Measurements from ENCODE around the gene TACR1.
"Not testable (repeated sequence)": the region's sequence is repeated elsewhere in the genome, so short reads cannot be mapped to it uniquely, and the experiment has no call there.

Gene TACR1

DNA sequence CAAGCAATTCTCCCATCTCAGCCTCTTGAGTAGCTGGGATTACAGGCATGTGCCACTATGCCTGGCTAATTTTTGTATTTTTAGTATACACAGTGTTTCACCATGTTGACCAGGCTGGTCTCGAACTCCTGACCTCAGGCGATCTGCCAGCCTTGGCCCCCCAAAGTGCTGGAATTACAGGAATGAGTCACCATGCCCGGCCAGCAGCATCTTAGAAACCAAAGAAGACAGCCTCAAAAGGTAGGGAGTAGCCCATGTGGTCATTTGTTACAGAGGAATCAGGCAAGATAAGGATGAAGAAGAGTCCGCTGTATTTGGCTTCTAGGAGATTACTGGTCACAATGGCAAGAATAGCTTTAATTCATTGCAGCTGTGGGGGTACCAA lies 53.1 kb downstream of the TACR1 start:
- not testable (repeated sequence) for DNase-seq (ENCODE audit: low read depth in 2 of 2)

DNA sequence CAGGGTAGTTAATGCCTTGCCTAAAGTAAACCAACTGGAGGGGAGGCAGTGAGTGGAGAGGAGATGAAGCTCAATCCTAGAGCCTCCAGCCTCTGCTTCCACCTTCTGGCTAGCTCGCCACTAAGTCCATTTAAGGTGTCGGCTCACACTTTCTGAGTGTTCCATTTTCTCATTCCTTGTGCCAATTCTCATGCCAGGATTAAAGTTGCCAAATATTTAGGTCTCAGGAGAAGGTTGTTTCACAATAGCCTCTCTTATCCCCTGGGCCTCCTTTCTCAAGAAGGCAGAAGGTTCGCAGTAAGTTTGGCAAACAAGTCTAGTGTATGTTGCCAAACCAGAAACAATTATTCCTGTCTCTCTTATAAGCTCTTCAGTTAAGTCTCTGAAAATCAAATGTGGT lies 57.2 kb downstream of the TACR1 start:
- DNase-seq (ENCODE audit: low read depth in 2 of 2): peak in 1 of 2 experiments; percentile 18

DNA sequence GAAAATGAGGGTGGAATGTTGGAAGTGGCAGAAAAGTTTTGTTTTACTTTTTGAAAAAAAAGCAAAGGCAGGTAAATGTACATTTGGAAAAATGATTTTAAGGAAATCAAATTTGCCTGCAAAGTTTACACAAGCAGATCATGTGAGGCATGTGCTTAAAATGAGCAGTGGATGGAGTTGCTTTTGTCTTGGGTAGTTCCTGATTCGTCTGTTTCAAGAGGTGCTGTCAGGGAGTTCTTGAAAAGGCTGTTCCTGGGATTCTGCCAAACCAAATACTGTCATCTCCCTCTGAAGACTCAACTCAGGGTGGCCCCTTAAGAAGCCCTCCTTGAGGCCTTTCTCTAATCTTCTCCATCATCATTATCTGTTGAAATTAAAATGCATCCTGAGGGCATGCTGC lies 59.0 kb downstream of the TACR1 start:
- no peak for DNase-seq (ENCODE audit: low read depth in 2 of 2)

DNA sequence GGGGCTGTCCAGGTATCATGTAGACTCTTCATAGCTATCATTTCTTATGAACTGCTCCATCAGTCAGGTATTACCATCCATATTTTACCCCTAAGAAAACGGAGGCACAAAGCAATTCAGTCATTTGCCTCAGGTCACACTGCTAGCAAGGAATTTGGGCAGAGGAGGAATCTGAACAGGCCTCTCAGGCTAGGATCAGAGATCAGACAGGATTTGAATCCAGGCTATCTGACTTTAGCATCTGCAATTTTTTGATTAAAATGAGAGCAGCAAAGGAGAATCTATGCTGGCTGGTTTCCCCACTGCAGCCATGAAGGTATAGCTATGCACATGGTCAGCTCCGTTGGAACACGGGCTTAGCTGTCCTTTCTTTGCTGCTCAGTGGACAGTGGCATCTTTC lies 60.1 kb downstream of the TACR1 start:
- no peak for DNase-seq (ENCODE audit: low read depth in 2 of 2)

DNA sequence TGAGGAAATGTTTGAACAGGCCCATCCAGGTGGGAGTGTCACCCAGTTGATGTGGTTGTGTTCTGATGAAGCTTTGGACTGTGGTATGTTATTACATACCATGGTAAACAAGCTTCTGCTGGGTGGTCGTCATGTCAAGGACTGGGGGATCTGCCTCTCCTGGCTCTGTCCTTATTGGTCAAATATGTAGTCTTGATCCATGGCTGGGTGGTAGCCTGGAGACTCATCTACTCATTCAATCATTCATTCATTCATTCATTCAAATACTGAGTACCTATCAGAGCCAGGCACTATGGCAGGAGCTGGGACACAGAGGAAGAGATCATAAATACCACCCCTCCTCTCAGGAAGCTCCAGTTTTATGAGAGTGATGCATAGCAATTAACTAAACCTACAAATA lies 60.8 kb downstream of the TACR1 start:
- DNase-seq (ENCODE audit: low read depth in 2 of 2): no peak

DNA sequence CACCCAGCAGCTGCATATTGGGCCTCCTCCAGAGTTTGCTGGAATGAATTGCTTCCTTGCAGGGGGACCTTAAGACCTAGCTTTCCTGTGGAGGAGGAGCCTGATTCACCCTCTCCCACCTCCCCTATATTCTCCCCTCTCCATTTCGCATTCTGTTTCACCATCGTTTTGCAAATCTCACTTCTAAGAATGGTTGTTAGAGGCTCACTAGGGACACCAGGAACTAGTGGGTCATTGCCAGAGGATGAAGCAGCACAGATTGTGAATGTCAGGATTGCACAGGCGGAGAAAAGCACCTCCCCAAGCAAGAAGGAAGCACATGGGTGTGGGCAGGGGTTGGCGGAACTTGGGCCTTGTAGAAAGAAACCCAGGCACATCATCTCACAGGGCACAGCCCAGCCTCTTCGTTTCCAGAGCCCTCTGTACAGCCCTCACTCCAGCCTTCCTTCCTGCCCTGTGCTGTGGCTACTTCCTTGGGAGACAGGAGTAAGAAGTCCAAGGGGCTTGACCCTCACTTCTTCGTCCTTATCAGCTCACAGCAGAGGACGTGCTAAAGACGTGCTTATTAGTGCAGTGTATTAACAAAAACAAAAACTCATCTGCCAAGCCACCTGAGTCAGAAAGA lies 63.4 kb downstream of the TACR1 start:
- DNase-seq (ENCODE audit: low read depth in 2 of 2): no peak

DNA sequence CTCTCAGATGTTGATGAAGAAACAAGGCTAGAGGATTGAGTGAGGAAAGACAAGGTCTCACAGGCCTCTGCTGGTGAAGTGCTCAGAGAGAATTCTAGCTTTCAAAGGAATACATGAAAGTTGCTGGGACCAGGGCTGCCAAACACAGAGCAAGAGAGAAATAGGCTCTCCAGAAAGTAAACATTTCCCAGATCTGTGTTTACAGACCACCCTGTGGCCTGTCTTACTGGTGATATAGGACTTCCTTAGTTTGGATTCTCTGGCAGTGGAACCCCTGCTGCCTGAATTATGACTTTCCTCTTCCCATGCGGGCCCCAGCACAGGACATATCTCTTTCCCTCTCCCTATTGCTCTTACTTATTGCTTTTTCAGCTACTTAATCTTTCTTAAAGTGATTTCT lies 64.5 kb downstream of the TACR1 start:
- no peak for DNase-seq (ENCODE audit: low read depth in 2 of 2)

DNA sequence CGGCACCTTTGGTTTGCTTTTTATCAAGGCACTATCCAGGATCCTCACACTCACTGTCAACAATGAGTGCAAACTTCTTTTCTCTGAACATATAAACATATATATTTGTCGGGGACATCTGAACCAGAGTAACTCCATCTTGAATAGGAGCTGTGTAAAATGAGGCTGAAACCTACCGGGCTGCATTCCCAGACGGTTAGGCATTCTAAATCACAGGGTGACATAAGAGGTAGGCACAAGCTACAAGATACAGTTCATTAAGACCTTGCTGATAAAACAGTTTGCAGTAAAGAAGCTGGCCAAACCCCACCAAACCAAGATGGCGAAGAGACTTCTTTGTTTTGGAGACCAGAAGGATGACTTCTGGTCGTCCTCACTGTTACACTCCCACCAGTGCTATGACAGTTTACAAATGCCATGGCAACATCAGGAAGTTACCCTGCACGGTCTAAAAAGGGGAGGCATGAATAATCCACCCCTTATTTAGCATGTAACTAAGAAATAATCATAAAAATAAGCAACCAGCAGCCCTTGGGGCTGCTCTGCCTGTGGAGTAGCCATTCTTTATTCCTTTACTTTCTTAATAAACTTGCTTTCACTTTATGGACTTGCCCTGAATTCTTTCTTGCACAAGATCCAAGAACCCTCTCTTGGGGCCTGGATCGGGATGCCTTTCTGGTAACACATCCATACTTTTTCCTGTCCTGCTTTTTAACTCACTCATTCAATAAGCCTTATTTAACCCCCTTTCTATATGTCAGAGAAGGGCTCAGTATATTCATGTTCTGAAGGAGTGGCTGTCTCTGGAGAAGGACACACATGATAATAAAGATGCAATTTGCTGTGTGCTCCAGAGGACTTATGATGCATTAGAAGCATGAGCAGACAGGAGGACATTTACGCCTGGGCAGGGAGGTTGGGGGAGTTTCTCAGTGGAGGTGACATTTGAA lies 65.4 kb downstream of the TACR1 start:
- DNase-seq (ENCODE audit: low read depth in 2 of 2): no peak

DNA sequence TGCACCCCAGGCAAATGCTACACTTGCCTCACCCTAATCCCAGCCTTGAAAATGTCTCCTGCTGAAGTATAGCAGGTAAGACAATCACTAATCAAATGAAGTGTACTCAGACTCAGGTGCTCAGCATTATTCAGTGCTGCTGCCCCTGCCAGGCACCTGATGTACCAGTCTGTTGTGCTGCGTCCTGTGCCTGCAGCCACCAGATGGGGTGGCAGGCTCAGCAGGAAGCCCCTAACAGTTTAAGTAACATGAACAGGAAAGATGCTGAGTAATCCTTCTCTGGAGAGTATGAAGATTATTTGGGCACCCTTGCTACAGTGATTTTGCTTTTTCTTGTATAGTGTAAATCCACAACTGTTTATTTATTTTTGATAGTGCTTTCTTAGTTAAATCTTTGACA lies 69.1 kb downstream of the TACR1 start:
- DNase-seq (ENCODE audit: low read depth in 2 of 2): no peak

DNA sequence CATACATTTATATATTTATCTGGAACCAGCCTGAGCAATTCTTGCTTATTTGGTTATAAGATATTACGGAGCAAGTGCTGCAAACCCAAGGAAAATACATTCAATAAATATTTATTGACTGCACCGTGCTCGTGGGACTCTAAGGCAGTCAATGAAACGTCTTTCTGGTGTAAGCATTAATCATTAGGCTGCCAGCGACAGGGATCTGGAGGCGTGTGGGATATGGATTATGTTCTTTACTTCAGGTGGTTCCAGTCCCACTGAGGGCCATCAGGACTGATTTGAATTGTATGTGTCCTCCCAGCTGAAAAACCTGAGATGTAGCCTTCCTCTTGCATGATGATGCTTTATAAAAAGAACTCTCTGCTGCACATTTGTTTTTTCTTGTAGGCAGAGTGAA lies 75.4 kb downstream of the TACR1 start:
- DNase-seq (ENCODE audit: low read depth in 2 of 2): no peak

DNA sequence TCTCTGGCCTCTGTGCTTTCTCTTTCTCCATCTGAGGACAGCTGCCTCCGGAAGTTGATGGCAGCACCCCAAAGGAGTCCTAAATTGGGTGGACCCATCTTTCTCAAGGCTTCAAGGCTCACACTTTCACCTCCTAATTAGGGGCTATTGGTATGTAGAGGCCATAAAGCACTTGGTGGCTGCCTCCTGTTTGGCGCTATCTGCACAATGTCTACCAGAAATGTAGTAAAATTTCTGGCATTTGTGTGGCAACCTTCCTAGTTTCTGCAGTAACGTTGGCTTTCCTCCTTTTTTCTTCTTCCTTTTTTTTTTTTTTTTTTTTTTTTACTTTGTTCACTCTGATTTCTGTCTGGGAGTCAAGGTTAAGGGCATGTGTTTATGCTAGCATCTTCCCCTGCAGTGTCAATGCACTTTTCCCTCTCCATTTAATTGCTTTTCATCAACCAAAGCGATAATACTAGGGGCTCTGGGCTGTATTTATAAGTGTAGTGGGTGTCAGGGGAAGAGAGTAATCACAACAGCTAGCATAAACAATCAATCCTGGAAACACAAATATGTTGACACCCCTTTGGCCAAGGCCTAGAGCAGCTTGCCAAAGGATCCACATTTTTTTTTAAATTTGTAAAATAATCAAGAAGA lies 86.0 kb downstream of the TACR1 start:
- no peak for DNase-seq (ENCODE audit: low read depth in 2 of 2)

DNA sequence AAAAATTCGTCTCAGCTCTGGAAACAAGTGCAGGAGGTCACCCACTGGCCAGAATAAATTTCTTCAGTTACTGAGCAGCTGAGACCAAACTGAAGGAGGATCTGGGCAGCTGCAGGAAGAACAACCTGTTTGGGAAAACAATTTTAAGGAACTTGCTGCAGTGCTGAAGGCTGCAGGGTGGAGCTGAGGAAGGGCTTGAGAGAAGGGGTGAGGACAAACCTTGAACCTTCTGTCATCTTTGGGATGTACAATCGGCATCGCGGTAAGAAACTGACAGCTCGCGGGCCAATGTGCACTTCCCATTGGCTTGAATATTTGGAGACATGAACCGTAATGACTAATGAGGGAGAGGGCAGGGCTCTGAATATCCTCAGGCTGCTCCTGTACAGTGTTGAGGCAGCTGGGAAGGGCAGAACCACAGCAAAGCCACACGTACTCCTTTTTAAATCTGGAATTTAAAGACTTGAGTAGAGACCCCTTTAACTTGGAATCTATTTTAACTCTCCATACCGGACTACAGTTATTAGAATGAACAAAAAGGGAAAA lies 90.3 kb downstream of the TACR1 start:
- DNase-seq (ENCODE audit: low read depth in 2 of 2): no peak

DNA sequence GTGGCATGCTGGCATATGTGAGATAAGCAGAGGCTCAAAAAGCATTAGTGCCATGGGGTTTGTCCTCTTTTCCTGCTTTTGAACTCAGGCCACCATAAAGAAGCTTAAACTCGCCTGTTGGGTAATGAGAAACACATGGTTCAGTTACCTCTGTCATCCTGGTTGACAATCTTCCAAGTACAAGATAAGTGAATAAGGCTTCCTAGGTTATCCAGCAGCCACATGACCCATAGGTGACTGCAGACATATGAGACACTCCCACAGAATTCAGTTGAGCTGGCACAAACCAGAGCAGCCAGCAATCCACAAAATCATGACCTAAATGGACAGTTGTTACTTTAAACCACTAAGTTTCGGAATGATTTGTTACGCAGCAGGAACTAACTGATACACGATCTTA lies 97.3 kb downstream of the TACR1 start:
- DNase-seq (ENCODE audit: low read depth in 2 of 2): no peak

DNA sequence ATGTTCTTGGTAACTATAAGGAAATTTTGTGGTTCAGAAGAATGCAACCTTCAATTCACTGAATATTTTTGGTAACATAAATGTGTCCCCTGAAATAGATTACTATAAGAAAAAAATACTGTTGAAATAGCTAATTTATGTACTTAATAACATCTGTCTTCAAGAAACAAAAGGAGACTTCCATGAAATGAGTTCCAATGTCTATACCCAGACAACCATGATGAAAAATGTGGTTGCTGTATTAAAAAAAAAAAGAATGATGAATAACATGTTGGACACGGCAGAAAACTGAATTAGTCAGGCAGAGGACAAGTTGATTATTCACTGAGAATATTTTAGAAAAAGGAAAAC lies 98.5 kb downstream of the TACR1 start:
- DNase-seq (ENCODE audit: low read depth in 2 of 2): no peak

DNA sequence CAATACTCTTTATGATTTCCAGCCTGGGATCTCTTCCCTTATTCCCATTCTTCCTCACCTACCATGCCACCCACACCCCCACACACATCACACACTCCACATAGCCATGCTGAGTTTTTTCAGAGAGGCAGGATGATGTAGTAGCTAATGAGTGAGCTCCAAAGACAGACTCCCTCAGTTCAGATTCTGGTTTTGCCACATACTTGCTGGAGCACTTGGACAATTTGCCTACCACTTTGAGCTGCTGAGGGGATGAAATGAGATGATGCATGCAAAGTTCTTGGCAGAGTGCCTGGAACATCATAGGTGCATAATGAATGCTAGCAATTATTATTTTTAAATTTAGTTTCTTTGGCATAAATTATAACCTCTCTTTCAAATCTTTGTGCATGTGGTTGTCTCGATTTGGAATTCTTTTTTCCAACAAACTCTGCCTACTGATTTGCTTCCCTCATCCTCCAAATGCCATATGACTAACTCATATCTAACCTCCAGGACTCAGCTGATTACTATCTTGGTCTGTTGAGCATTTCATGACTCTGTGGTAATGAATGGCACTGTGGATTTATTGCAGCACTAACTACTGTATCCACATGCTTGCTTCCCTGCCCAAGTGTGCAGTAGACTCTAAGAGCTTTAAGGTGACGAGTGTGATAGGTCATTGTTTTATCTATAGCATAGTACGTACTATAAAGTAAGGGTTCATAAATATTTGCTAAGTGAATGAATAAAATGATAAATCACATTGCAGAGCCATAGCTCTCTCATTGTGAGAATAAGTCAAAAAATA lies 99.1 kb downstream of the TACR1 start:
- peak; percentile 97 to 98 for DNase-seq (ENCODE audit: low read depth in 2 of 2)

DNA sequence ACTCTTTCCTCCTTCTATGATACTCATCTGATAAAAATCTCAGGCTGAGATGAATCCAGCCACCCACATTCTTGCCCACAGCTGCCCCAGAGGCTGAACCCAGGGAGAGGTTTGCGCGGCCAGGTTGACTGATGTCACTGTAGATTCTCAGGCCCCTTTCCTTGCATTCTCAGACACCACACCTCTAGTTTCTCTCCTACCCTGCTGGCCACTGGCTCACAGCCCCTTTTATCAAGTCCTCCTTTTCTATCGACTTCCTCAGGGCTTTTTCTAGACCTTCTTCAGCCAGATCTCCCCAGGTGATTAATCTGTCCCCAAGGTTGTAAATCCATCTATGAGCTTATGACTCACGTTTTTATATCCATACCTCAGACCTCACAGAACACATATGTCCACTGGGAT lies 99.8 kb downstream of the TACR1 start:
- peak; percentile 32 to 38 for DNase-seq (ENCODE audit: low read depth in 2 of 2)

DNA sequence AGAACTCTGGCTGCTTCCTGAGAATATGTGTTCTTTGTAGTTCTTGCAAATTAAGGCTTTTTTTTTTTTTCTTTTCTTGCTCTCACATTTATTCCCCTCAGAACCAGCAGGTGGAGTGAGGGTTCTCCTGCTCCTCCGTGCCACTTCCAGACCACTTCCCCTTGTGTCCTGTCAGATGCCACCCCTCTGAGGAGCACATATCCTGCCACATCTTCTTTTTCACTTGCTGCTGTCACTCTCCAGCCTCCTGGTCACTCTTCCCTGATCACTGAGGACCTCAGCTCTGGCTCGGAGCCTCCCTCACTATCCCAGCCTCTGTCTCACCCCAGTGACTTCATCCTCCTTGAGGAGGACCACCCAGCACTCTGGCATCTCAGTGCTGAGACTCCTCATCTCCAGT lies 100.5 kb downstream of the TACR1 start:
- DNase-seq (ENCODE audit: low read depth in 2 of 2): peak in 1 of 2 experiments; percentile 9

DNA sequence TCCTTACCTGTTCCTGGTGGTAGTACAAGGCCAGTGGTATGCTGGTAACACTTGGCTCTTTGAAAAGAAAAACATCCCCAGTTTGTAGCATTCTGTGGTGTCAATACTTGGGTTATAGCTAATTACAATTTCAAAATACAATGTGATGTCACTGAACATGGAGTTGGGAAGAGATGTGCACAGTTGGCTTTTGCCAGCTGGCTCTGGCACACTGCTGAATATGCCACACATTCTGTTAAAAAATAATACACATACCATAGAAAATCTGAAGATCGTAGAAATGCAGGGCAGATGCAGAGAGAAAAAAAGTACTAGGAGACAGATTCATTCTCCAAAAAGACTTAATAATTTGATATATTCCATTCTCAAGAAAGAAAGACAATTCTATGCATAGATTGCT lies 101.5 kb downstream of the TACR1 start:
- DNase-seq (ENCODE audit: low read depth in 2 of 2): no peak

DNA sequence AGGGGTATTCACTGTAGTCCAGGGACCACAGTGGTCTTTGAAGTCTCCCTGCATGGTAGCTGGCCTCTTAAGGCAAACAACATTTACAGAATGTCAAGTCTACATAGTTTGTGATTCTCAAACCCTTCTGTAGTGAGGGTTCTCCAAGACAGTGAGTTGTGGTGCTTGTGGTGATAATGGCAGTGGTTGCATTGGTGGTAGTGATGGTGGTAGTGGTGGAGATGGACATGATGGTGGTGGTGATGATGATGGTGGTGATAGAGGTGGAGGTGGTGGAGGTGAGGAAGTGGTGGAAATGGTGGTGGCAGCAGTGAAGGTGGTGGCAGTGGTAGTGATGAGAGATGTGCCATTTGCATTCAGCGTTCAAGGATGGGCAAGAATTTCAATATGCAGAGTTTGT lies 104.9 kb downstream of the TACR1 start:
- no peak for DNase-seq (ENCODE audit: low read depth in 2 of 2)

DNA sequence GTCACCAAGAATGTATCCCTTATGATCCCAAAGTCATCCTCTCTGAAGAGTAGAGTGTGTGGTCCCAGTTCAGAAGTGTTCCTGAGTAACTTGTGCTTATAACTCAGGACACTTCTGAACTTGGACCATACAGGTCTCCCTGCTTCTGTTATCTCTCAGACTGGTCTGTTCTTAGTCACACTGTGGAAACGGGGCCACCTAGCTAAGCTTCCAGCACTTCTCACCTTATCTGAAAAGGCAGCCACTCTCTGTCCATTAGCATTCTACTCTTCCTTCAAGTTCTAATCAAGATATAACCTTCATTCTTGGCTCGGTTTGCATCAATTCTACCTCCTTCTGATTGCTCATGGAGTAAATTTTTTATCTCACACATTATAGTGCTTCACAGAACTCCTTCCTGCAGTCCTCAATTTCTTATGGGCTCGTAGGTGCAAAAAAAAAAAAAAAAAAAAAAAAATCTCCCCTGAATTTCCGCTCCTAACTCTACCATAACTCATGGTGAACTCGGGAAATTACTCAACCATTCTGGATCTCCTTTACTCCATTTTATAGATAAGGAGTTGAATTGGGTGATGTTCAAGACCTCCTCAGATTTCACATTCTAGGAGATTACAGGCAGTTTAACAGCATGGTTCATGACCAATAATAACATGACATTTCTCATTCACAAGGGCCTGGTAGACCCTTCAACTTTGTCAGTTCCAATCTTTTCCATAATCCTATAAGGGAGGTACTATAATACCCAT lies 108.4 kb downstream of the TACR1 start:
- DNase-seq (ENCODE audit: low read depth in 2 of 2): no peak

DNA sequence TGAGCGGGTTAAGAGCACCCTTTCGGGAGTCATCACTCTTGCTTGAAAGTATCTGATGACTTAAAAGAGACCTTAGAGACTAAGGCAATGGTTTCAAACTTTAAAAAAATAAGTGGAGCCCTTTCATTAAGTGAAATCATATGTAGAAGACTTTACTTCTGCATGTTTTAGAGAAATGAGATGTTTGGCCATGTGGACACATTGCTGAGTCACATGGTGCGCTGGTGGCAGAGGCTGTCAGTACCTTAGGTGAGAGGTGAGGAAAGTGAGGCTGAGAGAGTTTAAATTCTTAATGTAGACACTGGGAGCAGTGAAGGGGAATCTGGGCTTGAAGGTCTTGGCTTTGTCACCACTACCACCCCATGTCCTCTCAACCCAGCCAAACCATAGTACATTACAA lies 109.8 kb downstream of the TACR1 start:
- no peak for DNase-seq (ENCODE audit: low read depth in 2 of 2)
